Vagina (tissue), 2 donors: ENCODE measurements around the gene WASHC4. TPM values are rescaled to one million over a fixed set of nuclear protein-coding genes. Genes with fewer than 3 reads are reported as not detected.

Source experiments
- DNase-seq, 2 donors: peaks; one replicate each; pipeline ENCODE4 v3.0.0-alpha.2; 2017; ENCODE audit errors: extremely low spot score in 2 of 2
- H3K27ac ChIP-seq: fragments of 200-600 bp; sonication (generic); one replicate; pipeline ENCODE4 v1.5.1; 2019
- H3K27me3 ChIP-seq: fragments of 200-600 bp; sonication (generic); one replicate; pipeline ENCODE4 v1.5.1; 2019
- H3K36me3 ChIP-seq, 2 donors: fragments of 200-600 bp; sonication (generic); one replicate each; pipeline ENCODE4 v1.5.1; 2017 to 2019
- H3K4me1 ChIP-seq: fragments of 200-600 bp; sonication (generic); one replicate; pipeline ENCODE4 v1.5.1; 2019
- H3K4me3 ChIP-seq, 2 donors: fragments of 200-600 bp; sonication (generic); 1 replicate in 1 of 2; 2 replicates in 1 of 2; pipeline ENCODE4 v1.5.1; 2016 to 2019
- H3K9me3 ChIP-seq: fragments of 200-600 bp; sonication (generic); one replicate; pipeline ENCODE4 v1.5.1; 2019
- CTCF ChIP-seq, 3 experiments: fragments of 450-650 bp in 2 of 3; fragments of 200-600 bp in 1 of 3; sonication (generic) in 1 of 3; IDR thresholded peaks; one replicate each; pipeline ENCODE4 v1.5.1; 2017 to 2019; ENCODE audit warnings: antibody characterized with exemption in 3 of 3, mild to moderate bottlenecking in 2 of 3, moderate library complexity in 2 of 3
- POLR2A ChIP-seq, 2 donors: fragments of 450-650 bp; IDR thresholded peaks; one replicate each; pipeline ENCODE4 v1.6.1; 2017; ENCODE audit warnings: antibody characterized with exemption in 2 of 2, mild to moderate bottlenecking in 2 of 2, moderate library complexity in 2 of 2
- POLR2AphosphoS5 ChIP-seq, 2 donors: sonication (generic); formaldehyde crosslinking; IDR thresholded peaks; one replicate each; pipeline ENCODE4 v1.9.0; 2017; ENCODE audit warnings: antibody characterized with exemption in 2 of 2, mild to moderate bottlenecking in 2 of 2, low read depth in 1 of 2; ENCODE audit not compliant: insufficient read depth in 1 of 2
- intact Hi-C: fragments of 100-400 bp; cut with DNase I; formaldehyde crosslinking; loops from one replicate; pipeline ENCODE4 v1.15.1; 2023
- total RNA-seq: library from RNA; depleted of rRNA; stranded (reverse); fragments of >200 nt; gene quantifications from one replicate; pipeline ENCODE4 v1.2.3, GENCODE V29; 2016

WASHC4 gene
- total RNA-seq, 1 donor from 2014 or later = 51.1 TPM

DNA sequence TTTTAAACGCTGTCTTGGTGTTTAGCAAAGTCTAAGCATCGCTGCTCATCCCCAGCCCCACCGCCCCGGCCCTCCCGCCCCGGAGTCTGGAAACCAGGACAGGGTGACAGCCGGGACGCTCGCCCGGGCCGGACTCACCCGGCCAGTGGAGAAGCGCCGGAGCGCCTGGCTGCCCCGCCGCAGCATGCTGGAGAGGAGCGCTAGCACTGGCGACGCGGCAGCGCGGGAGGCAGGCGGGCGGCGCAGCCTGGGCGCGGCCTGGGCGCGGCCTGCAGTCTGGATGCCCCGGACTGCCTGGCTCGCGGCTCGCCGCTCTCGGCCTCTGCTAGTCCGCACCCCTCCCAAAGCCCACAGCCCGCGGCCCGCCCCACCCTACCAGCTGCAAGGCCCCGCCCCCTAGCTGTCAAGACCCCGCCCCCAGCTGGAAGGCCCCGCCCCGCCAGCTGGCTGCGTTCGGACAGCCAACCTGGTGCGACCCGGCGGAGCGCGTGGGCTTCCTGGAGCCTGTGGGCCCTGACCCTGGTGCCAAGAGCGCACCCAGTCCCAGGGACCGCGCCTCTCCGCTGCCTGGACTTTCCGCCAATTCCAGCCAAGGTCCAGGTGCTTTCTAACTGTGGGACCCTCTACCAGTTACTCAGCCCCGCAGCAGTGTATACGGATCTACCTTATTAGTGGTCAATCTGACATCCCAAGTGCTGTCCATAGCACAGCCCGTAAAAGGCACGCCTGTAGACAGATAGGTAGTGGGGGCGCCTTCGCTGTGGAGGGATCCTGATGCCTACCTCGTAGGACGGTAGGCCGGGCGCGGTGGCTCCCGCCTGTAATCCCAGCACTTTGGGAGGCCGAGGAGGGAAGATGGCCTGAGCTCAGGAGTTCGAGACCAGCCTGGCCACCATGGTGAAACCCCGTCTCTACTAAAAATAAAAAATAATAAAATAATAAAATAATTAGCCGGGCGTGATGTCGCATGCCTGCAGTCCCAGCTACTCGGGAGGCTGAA lies 23.0 kb upstream of the WASHC4 start, which contains the start of gene ALDH1L2:
Gene ALDH1L2, minus strand, starts transcription at position 208 of the 1,000 bp plus-strand sequence. Its CDS starts 22 bp downstream, at position 186.
- no peaks in the 10 kb centered on the region for H3K36me3 ChIP-seq
- DNase-seq = peak in 1 of 2 donors; percentile 91

DNA sequence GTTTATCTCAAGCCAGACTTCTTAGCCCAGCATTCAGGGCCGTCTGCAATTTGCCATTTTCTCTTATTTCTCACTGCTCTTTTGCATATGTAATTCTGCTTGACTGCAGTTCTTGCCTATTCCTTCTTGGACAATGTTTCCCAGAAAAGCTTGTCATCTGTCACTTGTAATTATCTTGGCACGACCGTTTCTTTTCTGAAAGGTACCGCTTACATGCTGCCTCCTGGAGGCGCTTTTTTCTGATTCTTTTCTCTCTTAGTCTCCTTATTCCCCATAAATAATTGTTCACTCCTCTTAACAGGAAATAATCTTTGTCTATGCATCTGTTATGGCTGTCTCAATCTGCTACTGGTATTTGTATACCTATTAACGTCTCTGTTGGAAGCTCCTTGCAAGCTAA lies 22.0 kb upstream of the WASHC4 start:
- H3K4me3 ChIP-seq = no peak overlapping the region
- no peak overlapping the region for H3K27ac ChIP-seq
- H3K9me3 ChIP-seq = no peaks in the 10 kb centered on the region
- no peaks in the 10 kb centered on the region for H3K36me3 ChIP-seq
- no peak for DNase-seq
- intact Hi-C loops = no loop called here
- no peaks in the 10 kb centered on the region for H3K27me3 ChIP-seq
- no peak for TF ChIP-seq CTCF (IDR thresholded peaks at IDR 0.05)
- no peak for TF ChIP-seq POLR2AphosphoS5 (IDR thresholded peaks at IDR 0.05; ENCODE audit: insufficient read depth in 1 of 2, low read depth in 1 of 2)
- peaks cover 7% of the 10 kb centered on the region for H3K4me1 ChIP-seq

More for the DNA sequence above, 23.0 kb upstream of the WASHC4 start, which contains the start of gene ALDH1L2:
- Histone ChIP-seq H3K9me3 (no peaks in the 10 kb centered on the region), H3K27me3 (no peaks in the 10 kb centered on the region), H3K4me3 (peak within 1 kb of the TSS; percentile 52 to 57), H3K4me1 (peaks cover 7% of the 10 kb centered on the region), H3K27ac (peak within 1 kb of the TSS; percentile 66)
- peak in 1 of 2 donors; percentile 41 for TF ChIP-seq POLR2A (IDR thresholded peaks at IDR 0.05)
- TF ChIP-seq POLR2AphosphoS5 (IDR thresholded peaks at IDR 0.05; ENCODE audit: insufficient read depth in 1 of 2, low read depth in 1 of 2) = no peak
- intact Hi-C loops = no loop called here

GRCh38 chr12:105089817-105090216 lies 17.7 kb upstream of the WASHC4 start:
- no peaks in the 10 kb centered on the region for H3K36me3 ChIP-seq
- H3K27me3 ChIP-seq = no peaks in the 10 kb centered on the region
- H3K27ac ChIP-seq = no peak overlapping the region
- TF ChIP-seq POLR2AphosphoS5 (IDR thresholded peaks at IDR 0.05; ENCODE audit: insufficient read depth in 1 of 2, low read depth in 1 of 2) = no peak
- TF ChIP-seq CTCF (IDR thresholded peaks at IDR 0.05) = no peak
- TF ChIP-seq POLR2A (IDR thresholded peaks at IDR 0.05) = no peak
- no peaks in the 10 kb centered on the region for H3K9me3 ChIP-seq
- H3K4me3 ChIP-seq = no peak overlapping the region
- no peak for DNase-seq
- intact Hi-C loops = no loop called here
- no peaks in the 10 kb centered on the region for H3K4me1 ChIP-seq

GRCh38 chr12:105090361-105090760 lies 17.2 kb upstream of the WASHC4 start:
- intact Hi-C loops = no loop called here
- H3K4me1 ChIP-seq = no peaks in the 10 kb centered on the region
- no peaks in the 10 kb centered on the region for H3K27me3 ChIP-seq
- DNase-seq = no peak
- H3K27ac ChIP-seq = no peak overlapping the region
- H3K4me3 ChIP-seq = no peak overlapping the region
- no peak for TF ChIP-seq CTCF (IDR thresholded peaks at IDR 0.05)
- TF ChIP-seq POLR2AphosphoS5 (IDR thresholded peaks at IDR 0.05; ENCODE audit: insufficient read depth in 1 of 2, low read depth in 1 of 2) = no peak
- H3K36me3 ChIP-seq = no peaks in the 10 kb centered on the region
- H3K9me3 ChIP-seq = no peaks in the 10 kb centered on the region

DNA sequence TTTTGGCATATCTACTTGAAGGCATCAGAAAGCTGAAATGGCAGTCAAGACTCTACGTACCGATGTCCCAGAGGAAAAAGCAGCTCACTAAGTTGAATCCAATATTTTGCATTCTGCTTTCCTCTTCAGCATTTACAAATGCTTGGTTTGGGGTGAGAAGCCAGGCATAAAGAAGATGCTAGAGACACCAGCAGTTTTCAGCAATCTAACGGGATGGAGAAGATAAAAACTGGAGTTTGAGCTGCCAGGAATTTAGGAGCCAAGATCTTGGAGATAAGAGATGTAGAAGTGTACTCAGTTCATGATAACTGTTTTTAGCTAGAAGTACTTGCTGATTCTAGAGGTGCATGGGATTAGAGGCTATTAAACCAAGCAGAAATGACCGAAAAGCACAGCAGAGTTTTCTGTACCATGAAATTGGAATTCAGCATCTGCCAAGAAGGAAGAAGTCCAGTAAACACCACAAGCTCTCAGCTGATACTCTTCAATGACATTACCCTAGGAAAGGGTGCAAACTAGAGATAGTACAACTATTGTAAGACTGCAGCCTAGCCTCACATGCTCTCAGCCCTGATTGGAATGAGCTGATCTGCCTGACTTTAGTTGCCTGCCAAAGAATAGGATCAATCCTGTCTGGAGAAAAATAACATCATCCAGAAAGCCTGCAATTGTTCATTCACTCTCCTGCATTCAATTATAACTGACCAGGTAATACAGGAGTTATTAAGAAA lies 15.9 kb upstream of the WASHC4 start:
- no peaks in the 10 kb centered on the region for H3K36me3 ChIP-seq
- DNase-seq = no peak
- no peak overlapping the region for H3K4me3 ChIP-seq
- H3K9me3 ChIP-seq = no peaks in the 10 kb centered on the region
- no peaks in the 10 kb centered on the region for H3K4me1 ChIP-seq
- TF ChIP-seq CTCF (IDR thresholded peaks at IDR 0.05) = no peak
- no peak for TF ChIP-seq POLR2AphosphoS5 (IDR thresholded peaks at IDR 0.05; ENCODE audit: insufficient read depth in 1 of 2, low read depth in 1 of 2)
- TF ChIP-seq POLR2A (IDR thresholded peaks at IDR 0.05) = no peak
- H3K27me3 ChIP-seq = no peaks in the 10 kb centered on the region
- no peak overlapping the region for H3K27ac ChIP-seq
- intact Hi-C loops = no loop called here
